Tongue (tissue), 2 donors: Measurements from ENCODE around the gene POMP. TPM values are rescaled to one million over a fixed set of nuclear protein-coding genes. Genes with fewer than 3 reads are reported as not detected.
"Not testable (repeated sequence)": the region's sequence is repeated elsewhere in the genome, so short reads cannot be mapped to it uniquely, and the experiment has no call there.

Experiments
- DNase-seq: peaks from one replicate; pipeline ENCODE4 v3.0.0-alpha.2; 2015
- total RNA-seq: library from RNA; depleted of rRNA; stranded (reverse); fragments of >200 nt; gene quantifications from one replicate; pipeline ENCODE4 v1.2.3, GENCODE V29; 2014

POMP gene
- total RNA-seq, 1 donor from 2014 or later, result 63.9 TPM

DNA sequence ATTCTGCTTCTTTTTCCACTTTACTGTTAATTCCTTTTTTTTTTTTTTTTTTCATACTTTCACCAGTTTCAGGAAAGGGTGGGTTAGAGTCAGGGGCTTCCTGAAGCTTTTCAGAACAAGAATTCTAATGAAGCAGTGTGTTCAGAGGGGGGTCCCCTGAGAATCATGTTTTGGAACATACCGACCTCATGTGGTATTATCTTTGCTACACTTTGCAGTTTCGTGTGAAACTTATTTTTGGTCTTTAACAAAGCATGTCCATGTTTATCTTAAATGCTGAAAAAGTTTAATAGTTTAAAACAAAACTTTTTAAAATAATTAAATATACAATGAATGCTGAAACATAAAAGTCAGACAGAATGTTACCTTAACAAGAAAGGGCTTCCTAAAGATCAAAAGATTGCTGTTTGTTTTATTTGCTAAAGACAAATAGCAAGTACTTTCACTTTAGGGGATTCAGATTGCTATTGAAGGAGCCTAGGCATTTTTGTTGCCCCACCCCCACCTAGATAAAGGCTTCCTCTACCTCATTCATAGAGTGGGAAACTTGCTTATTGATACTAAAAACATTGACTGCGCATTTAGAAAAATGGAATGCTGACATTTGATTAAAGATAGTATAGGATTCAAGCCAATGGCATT lies 21.1 kb upstream of the POMP start:
- no peak for DNase-seq

DNA sequence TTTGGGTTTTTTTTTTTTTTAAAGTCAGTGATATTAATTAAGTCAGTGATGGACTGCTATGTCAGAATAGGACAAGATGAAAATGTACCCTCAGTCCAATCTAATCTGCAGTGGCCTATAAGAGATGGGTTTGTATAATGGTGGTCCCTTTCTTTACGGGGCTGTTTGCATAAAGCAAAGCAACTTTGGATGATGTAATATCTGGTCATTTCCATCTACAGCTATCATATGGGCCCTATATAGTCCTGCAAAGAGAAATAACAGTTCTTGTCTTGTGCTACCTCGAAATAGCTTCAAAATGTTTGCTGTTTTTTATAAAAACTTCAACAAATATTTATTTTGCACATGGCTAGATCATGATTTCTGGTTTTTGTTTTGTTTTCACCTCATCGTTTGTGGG lies 20.2 kb upstream of the POMP start:
- no peak for DNase-seq

- no peak for DNase-seq
These were observed 17.9 kb upstream of the POMP start for GRCh38 chr13:28640861-28641599.

DNA sequence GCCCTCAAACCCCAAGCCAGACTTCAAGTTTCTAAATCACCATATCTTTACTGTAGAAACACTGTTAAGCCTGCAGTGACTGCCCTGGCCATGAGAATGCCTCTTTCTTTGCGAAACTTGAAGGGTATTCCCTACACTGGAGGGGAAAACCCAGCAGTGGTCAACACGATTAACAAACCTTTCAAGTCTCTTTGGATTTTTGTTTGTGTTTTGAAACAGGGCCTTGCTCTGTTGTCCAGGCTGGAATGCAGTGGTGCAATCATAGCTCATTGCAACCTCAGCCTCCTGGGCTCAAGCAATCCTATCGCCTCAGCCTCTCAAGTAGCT lies 17.4 kb upstream of the POMP start:
- DNase-seq, result no peak

DNA sequence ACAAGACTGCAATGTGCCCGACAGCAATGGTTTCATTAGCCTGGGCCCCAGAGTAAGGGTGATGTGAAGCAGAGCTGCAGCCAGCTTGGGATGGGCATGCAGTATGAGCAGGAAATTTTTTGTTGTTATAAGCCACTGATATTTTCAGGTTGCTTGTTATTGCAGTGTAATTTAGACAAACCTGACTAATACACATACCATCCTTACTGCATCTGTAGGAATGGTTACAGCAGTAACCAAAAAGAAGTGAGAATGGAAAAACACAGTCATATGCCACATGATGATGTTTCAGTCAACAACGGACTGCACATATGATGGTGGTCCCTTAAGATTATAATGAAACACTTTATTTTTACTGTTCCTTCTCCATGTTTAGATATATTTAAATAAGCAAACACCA lies 8.6 kb upstream of the POMP start:
- no peak for DNase-seq

DNA sequence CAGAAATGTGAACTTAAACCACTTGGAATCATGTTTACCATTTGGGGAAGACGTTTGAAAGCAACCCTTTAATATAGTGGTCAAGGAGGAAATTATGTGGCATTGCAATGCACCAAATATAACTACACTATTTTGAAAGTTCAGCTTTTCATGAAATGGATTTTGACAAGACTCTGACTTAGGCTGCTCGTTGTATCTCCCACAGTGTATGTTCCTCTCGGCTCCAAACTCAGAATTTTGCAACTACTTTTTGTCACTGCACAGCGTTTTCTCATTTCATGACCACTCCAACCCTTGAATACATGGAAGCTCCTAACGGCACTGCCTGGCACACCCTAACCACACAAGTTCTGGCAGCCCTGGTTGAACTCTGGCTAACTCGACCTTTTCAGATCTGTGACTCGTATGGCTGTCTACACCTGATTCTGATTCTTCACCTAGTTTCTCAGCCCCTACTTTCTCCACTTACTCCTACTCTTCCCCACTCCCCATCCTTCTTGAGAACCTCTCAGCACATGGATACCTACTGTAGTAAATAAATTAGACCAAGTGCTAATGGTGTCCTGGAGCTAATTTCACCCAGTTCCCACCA lies 7.0 kb upstream of the POMP start:
- DNase-seq, result no peak

DNA sequence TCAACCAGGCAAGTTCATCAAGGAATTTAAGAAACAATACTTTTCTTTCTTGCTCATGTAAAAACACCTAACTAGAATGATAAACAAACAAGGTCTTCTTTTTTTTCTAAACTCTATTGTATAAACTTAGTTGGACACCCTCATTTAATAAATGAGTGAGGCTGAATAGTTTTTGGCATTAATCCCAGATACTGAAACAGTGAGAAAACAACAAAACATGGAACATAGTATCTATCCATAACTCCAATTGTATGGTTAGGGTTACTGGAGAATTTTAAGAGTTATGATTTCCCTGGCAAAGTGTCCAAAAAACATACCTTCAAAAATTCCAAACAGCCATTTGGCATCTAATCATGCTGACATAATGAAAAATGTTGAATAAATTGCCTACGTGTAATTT lies 5.8 kb upstream of the POMP start:
- no peak for DNase-seq

DNA sequence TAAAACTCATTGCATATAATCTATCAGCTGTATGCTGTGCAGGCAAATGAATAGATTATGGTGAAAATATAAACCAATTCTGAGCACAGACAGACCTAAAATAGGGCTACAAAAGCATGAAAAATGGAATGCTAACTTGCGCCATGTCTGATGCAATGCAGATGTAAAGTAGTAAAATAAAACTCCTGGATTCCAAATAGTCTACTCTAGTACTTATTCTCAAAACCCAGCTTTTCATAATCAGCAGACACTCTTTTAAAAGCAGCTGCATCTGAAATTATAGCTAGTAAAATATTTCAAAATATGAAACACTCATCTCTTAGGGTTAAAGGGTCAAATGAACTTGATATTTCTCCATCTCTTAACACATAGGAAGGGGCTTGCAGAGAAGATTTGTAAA lies 4.7 kb upstream of the POMP start:
- DNase-seq, result no peak

- DNase-seq, result no peak
These were observed 3.4 kb upstream of the POMP start for GRCh38 chr13:28655561-28655960.

GRCh38 chr13:28657784-28658538 lies 969 bp upstream of the POMP start:
- peak; percentile 25 for DNase-seq

DNA sequence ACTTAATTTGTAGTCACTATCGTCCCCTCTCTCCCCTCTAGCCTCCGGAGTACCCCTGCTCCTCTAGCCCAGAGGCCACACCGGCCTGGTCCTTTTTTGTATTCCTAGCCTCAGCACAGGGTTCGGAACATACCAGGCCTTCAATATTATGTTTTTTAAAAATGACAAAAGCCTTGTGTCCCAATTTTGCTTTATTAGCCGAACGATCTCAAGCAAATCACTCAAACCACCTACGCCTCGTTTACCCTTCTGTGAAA lies 463 bp upstream of the POMP start:
- DNase-seq, result no peak

GRCh38 chr13:28659621-28659970 lies 666 bp downstream of the POMP start:
- DNase-seq, result no peak

DNA sequence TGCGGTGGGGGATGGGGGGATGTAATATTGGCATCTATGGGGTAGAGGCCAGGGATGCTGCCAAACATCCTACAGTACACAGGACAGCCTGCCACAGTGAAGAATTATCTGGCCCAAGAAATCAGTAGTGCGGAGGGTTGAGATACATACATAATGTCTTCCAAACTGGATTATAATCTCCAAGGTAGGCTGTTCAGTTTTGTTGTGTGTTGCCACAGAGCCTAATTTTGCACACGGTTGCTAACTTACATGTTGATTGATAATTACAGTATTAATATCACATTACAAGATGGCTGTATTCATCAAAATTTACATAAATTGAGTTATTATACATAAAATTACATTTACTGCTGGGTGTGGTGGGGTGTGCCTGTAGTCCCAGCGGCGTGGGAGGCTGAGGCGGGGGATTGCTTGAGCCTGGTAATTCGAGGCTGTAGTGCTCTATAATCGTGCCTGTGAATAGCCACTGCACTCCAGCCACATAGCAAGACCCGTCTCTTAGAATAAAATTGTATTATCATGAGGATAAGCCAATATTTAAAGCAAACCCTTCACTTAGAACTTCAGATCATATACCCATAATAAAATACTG lies 8.1 kb downstream of the POMP start:
- no peak for DNase-seq

DNA sequence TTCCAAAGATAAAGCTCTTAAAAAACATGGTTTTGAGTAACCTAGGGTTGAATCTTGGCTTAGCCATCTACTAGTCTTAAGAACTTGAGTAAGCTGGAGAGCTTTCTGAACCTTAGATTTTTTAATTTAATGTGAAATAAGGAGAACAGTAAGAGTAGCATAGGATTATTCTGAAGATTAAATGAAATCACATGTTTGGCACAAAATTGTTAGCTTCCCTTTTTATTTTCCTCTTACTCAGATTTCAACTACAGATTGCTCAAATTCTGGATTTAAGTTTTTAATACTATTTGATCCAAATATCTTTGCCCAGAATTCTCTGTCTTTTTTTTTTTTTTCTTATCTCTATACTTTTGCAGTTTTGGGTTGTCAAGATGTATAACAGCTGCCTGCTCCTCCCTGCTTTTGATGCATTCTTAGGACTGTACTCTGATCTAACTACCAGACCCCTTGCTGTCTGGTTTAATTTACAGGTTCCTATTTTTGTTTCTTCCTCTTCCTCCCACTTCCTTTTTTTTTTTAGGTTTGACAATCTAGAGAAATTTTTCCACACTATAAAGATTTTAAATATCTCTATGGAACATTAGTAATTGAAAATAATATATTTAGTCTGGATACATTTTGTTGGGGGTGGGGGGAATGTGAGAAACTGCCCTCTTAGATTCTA lies 12.3 kb downstream of the POMP start:
- DNase-seq, result no peak

DNA sequence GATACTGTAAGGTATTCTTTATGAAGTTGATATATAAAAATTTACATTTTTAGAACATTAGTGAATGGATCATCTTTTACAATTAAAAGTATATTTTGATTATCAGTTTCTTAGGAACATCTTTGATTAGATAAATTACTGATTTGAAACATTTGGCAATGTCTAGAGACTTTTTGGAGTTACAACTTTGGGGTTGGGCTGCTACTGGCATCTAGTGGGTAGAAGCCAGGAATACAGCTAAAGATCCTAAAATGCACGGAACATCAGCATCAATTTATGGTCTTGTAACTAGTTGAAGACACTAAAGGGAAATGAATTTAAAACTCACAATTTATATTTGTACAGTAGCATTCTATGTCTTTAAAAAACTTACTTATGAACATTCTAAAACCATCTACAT lies 19.9 kb downstream of the POMP start:
- no peak for DNase-seq

GRCh38 chr13:28679628-28680027 lies 20.7 kb downstream of the POMP start:
- no peak for DNase-seq

- no peak for DNase-seq
These were observed 21.6 kb downstream of the POMP start for GRCh38 chr13:28680541-28680940.

DNA sequence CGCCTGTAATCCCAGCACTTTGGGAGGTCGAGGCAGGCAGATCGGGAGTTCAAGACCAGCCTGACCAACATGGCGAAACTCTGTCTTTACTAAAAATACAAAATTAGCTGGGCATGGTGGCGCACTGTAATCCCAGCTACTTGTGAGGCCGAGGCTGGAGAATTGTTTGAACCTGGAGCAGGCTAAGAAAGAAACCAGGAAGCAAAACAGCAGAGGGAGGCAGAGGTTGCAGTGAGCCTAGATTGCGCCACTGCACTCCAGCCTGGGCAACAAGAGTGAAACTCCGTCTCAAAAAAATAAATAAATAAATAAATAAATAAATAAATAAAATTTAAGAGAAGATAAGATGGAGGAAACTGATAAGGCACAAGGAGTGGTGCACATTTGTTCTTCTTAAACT lies 24.2 kb downstream of the POMP start:
- not testable (repeated sequence) for DNase-seq

- no peak for DNase-seq
These were observed 25.3 kb downstream of the POMP start for GRCh38 chr13:28684257-28684656.

GRCh38 chr13:28685114-28685513 lies 26.2 kb downstream of the POMP start:
- DNase-seq, result no peak

DNA sequence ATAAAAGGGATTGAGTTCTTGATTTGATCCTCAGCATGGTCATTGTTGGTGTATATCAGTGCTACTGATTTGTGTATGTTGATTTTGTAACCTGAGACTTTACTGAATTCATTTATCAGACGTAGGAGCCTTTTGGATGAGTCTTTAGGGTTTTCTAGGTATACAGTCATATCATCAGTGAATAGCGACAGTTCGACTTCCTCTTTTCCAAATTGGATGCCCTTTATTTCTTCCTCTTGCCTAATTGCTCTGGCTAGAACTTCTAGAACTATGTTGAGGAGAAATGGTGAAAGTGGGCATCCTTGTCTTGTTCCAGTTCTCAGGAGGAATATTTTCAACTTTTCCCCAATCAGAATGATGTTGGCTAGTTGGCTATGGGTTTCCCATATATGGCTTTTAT lies 27.0 kb downstream of the POMP start:
- DNase-seq, result no peak

GRCh38 chr13:28693605-28694491 lies 34.9 kb downstream of the POMP start:
- not testable (repeated sequence) for DNase-seq
